Endothelial cell (in vitro differentiated cells): Measurements from ENCODE around the gene CC2D2B. TPM values are rescaled to one million over a fixed set of nuclear protein-coding genes. Genes with fewer than 3 reads are reported as not detected.

Experiments
- DNase-seq: peaks from one replicate; pipeline ENCODE4 v3.0.0; 2021; ENCODE audit warnings: low spot score
- H3K27ac Mint-ChIP-seq: one replicate; pipeline ENCODE4 v1.8.0; 2021; ENCODE audit warnings: mixed read lengths, inconsistent platforms; ENCODE audit not compliant: unreplicated experiment
- H3K27me3 Mint-ChIP-seq: one replicate; pipeline ENCODE4 v1.8.0; 2021; ENCODE audit warnings: mild to moderate bottlenecking, moderate library complexity, mixed read lengths, inconsistent platforms; ENCODE audit not compliant: unreplicated experiment
- H3K36me3 Mint-ChIP-seq: one replicate; pipeline ENCODE4 v1.8.0; 2021; ENCODE audit warnings: mild to moderate bottlenecking, low read depth, mixed read lengths, inconsistent platforms; ENCODE audit not compliant: unreplicated experiment
- H3K4me1 Mint-ChIP-seq: one replicate; pipeline ENCODE4 v1.8.0; 2021; ENCODE audit warnings: mild to moderate bottlenecking, mixed read lengths, inconsistent platforms; ENCODE audit not compliant: unreplicated experiment
- H3K4me3 Mint-ChIP-seq: one replicate; pipeline ENCODE4 v1.8.0; 2021; ENCODE audit warnings: mild to moderate bottlenecking, mixed read lengths, inconsistent platforms; ENCODE audit not compliant: unreplicated experiment
- H3K9me3 Mint-ChIP-seq: one replicate; pipeline ENCODE4 v1.8.0; 2021; ENCODE audit warnings: mixed read lengths, inconsistent platforms; ENCODE audit not compliant: unreplicated experiment
- CTCF ChIP-seq: fragments of 200-600 bp; sonication (generic); IDR thresholded peaks from one replicate; pipeline ENCODE4 v1.5.0; 2021; ENCODE audit warnings: antibody characterized with exemption; ENCODE audit not compliant: unreplicated experiment
- total RNA-seq: library from RNA; stranded (reverse); fragmentation: NEBNext Ultra II Directional; extraction: Animal tissue kit (Norgen Biotek cat#: 25700); gene quantifications from one replicate; pipeline ENCODE4 v1.2.1, GENCODE V29; 2021; ENCODE audit not compliant: unreplicated experiment

Gene CC2D2B
- total RNA-seq, 1 donor from 2014 or later = 2.1 TPM

- Mint-ChIP-seq H3K27me3 (no peaks in the 10 kb centered on the region), H3K27ac (no peak overlapping the region), H3K36me3 (no peaks in the 10 kb centered on the region), H3K4me3 (no peak overlapping the region), H3K9me3 (no peaks in the 10 kb centered on the region), H3K4me1 (no peaks in the 10 kb centered on the region)
- DNase-seq = no peak
- no peak for TF ChIP-seq CTCF
Measured at GRCh38 chr10:95998255-95998784, 90.5 kb downstream of the CC2D2B start.

- TF ChIP-seq CTCF = no peak
- Mint-ChIP-seq H3K27ac (no peak overlapping the region), H3K27me3 (no peaks in the 10 kb centered on the region)
Measured at GRCh38 chr10:96013956-96014355, 106.2 kb downstream of the CC2D2B start.

GRCh38 chr10:96014473-96015102 lies 106.8 kb downstream of the CC2D2B start:
- peaks cover 11% of the 10 kb centered on the region for H3K4me1 Mint-ChIP-seq
- H3K27ac Mint-ChIP-seq = peak overlapping the region; percentile 18
- no peak for TF ChIP-seq CTCF
- H3K27me3 Mint-ChIP-seq = no peaks in the 10 kb centered on the region
- H3K9me3 Mint-ChIP-seq = no peaks in the 10 kb centered on the region
- H3K4me3 Mint-ChIP-seq = no peak overlapping the region
- no peaks in the 10 kb centered on the region for H3K36me3 Mint-ChIP-seq
- no peak for DNase-seq

More at GRCh38 chr10:96013956-96014355, 106.2 kb downstream of the CC2D2B start:
- no peaks in the 10 kb centered on the region for H3K36me3 Mint-ChIP-seq
- H3K4me1 Mint-ChIP-seq = peaks cover 16% of the 10 kb centered on the region
- no peak overlapping the region for H3K4me3 Mint-ChIP-seq
- no peak for DNase-seq
- no peaks in the 10 kb centered on the region for H3K9me3 Mint-ChIP-seq

GRCh38 chr10:96017191-96017687 lies 109.5 kb downstream of the CC2D2B start:
- Mint-ChIP-seq H3K36me3 (no peaks in the 10 kb centered on the region), H3K4me1 (peaks cover 8% of the 10 kb centered on the region)

More at GRCh38 chr10:96017191-96017687, 109.5 kb downstream of the CC2D2B start:
- H3K27me3 Mint-ChIP-seq = no peaks in the 10 kb centered on the region
- no peak overlapping the region for H3K27ac Mint-ChIP-seq
- peak; percentile 56 for DNase-seq
- H3K9me3 Mint-ChIP-seq = no peaks in the 10 kb centered on the region
- TF ChIP-seq CTCF = peak; percentile 74
- no peak overlapping the region for H3K4me3 Mint-ChIP-seq
